K562 (cell line): ENCODE results near the gene ACTL8. TPM values are rescaled to one million over a fixed set of nuclear protein-coding genes. Genes with fewer than 3 reads are reported as not detected.
A peak's percentile ranks its signal among the peaks of the same experiment; 100 is the strongest.

Source experiments
- ATAC-seq: fragments of 200-7000 bp; cut with Tn5 transposase; 3 replicates; pipeline ENCODE4 v1.9.1; 2020; ENCODE audit warnings: moderate library complexity
- BruUV-seq: library from RNA; stranded (reverse); fragments of 400-500 nt; replicated peaks from 2 replicates; lab custom pipeline; 2021; lab: Mats Ljungman, UMichigan
- CTCF ChIA-PET: fragments of 300-600 bp; formaldehyde crosslinking; extraction: SDS; loops from one replicate; lab custom pipeline; 2021; ENCODE audit warnings: low intra/inter-chr PET ratio; lab: Yijun Ruan, JAX
- POLR2A ChIA-PET: fragments of 300-600, 350-650 bp; sonication (Branson Sonifier 250); formaldehyde crosslinking; extraction: SDS; loops from one replicate; lab custom pipeline; 2021; ENCODE audit warnings: antibody characterized with exemption, inconsistent platforms; lab: Yijun Ruan, JAX
- DNase-seq, 4 experiments: peaks; one replicate each; pipeline versions ENCODE4 v3.0.0 to v3.0.0-alpha.2; 2011 to 2018; ENCODE audit warnings: low spot score in 3 of 4, mixed read lengths in 3 of 4; ENCODE audit errors: extremely low read depth in 1 of 4
- FAIRE-seq: peaks from 2 replicates; lab custom pipeline; 2011; peaks lifted over from hg19 to GRCh38; lab: Jason Lieb, UNC
- H2AFZ ChIP-seq: 2 replicates; pipeline ENCODE4 v1.6.0; 2011; ENCODE audit warnings: low read depth, low read length, control low read depth, inconsistent platforms
- H3K27ac ChIP-seq: fragments of 200-600 bp; 3 replicates; pipeline ENCODE4 v1.8.0; 2011; ENCODE audit warnings: low read depth, mild to moderate bottlenecking, control low read depth, inconsistent platforms, low read length, moderate library complexity, mixed read lengths; ENCODE audit errors: extremely low read depth
- H3K27me3 ChIP-seq, 2 experiments: fragments of 300-600 bp in 1 of 2; 2 replicates in 1 of 2; 3 replicates in 1 of 2; pipeline versions ENCODE4 v1.6.0 to v1.8.0; 2011; ENCODE audit warnings: inconsistent platforms in 2 of 2, low read length in 2 of 2, mild to moderate bottlenecking in 1 of 2, mixed read lengths in 1 of 2, moderate library complexity in 1 of 2; ENCODE audit not compliant: control insufficient read depth in 2 of 2, insufficient read depth in 2 of 2
- H3K36me3 ChIP-seq: fragments of 300-600 bp; 3 replicates; pipeline ENCODE4 v1.8.0; 2011; ENCODE audit warnings: mild to moderate bottlenecking, low read length, inconsistent platforms; ENCODE audit not compliant: control insufficient read depth, insufficient read depth
- H3K4me1 ChIP-seq, 2 experiments: fragments of 200-600 bp in 1 of 2; replicated peaks in 1 of 2; 2 replicates in 1 of 2; 3 replicates in 1 of 2; pipeline versions ENCODE4 v1.5.1 to v1.8.0; 2011; ENCODE audit warnings: inconsistent platforms in 2 of 2, low read length in 2 of 2, mild to moderate bottlenecking in 1 of 2, mixed read lengths in 1 of 2, moderate library complexity in 1 of 2; ENCODE audit not compliant: control insufficient read depth in 2 of 2, insufficient read depth in 2 of 2
- H3K4me2 ChIP-seq: 2 replicates; pipeline ENCODE4 v1.6.1; 2011; ENCODE audit warnings: low read length, control low read depth, inconsistent platforms, mixed read lengths; ENCODE audit not compliant: insufficient read depth
- H3K4me3 ChIP-seq: fragments of 200-600 bp; sonication (generic), shearing (Covaris generic); 2 replicates; pipeline ENCODE4 v1.5.1; 2016; ENCODE audit warnings: control low read depth, inconsistent platforms
- H3K79me2 ChIP-seq: fragments of 200-600 bp; 3 replicates; pipeline ENCODE4 v1.8.0; 2011; ENCODE audit warnings: low read length, inconsistent platforms; ENCODE audit not compliant: control insufficient read depth, insufficient read depth
- H3K9ac ChIP-seq, 2 experiments: 2 replicates each; pipeline versions ENCODE4 v1.6.0 to v1.6.1; 2011; ENCODE audit warnings: low read depth in 2 of 2, low read length in 2 of 2, control low read depth in 1 of 2, inconsistent platforms in 1 of 2, mild to moderate bottlenecking in 1 of 2, mixed read lengths in 1 of 2; ENCODE audit not compliant: insufficient read depth in 1 of 2
- H3K9me1 ChIP-seq: one replicate; pipeline ENCODE4 v1.6.0; 2011; ENCODE audit warnings: inconsistent platforms, mild to moderate bottlenecking, low read length, moderate library complexity; ENCODE audit not compliant: control insufficient read depth, insufficient read depth
- H3K9me3 ChIP-seq: replicated peaks from 2 replicates; pipeline ENCODE4 v1.5.1; 2011; ENCODE audit warnings: low read depth, low read length, inconsistent platforms; ENCODE audit not compliant: control insufficient read depth, insufficient read depth
- H4K20me1 ChIP-seq: replicated peaks from 2 replicates; pipeline ENCODE4 v1.6.1; 2011; ENCODE audit warnings: low read length, inconsistent platforms, mixed read lengths; ENCODE audit not compliant: control insufficient read depth, insufficient read depth
- CTCF ChIP-seq, 3 experiments: IDR thresholded peaks in 2 of 3; conservative IDR thresholded peaks in 1 of 3; 2 replicates each; pipeline ENCODE4 v1.5.1; 2011 to 2012; ENCODE audit warnings: low read length in 3 of 3, mild to moderate bottlenecking in 3 of 3, control low read depth in 2 of 3, improper control_type of control experiment in 1 of 3, inconsistent platforms in 1 of 3, low read depth in 1 of 3, mixed read lengths in 1 of 3, moderate library complexity in 1 of 3; ENCODE audit not compliant: insufficient read depth in 2 of 3
- L3MBTL2 ChIP-seq: fragments of 450-650 bp; IDR thresholded peaks from 2 replicates; pipeline ENCODE4 v1.6.1; 2016; ENCODE audit warnings: mild to moderate bottlenecking, moderate library complexity
- ZNF24 ChIP-seq: fragments of 450-650 bp; IDR thresholded peaks from 2 replicates; pipeline ENCODE4 v1.6.1; 2016
- WGBS: fragments of 100-300 bp; shearing (Covaris generic); methylation state at CpG from one replicate; pipeline ENCODE4 v1.1.6; 2016; ENCODE audit warnings: low coverage, mixed read lengths; ENCODE audit not compliant: insufficient coverage; ENCODE audit errors: missing lambda C conversion rate; 5-methylcytosine and 5-hydroxymethylcytosine counted together
- in situ Hi-C: fragments of 300-500 bp; cut with MboI; formaldehyde crosslinking; loops from 4 replicates; pipeline ENCODE4 v1.15.0; 2018; ENCODE audit warnings: inconsistent platforms, mixed read lengths
- intact Hi-C: fragments of 100-400 bp; cut with micrococcal nuclease; formaldehyde crosslinking; loops from 2 replicates; pipeline ENCODE4 v1.14.2; 2022
- polyA plus RNA-seq, 8 experiments: library from polyadenylated mRNA; depleted of rRNA in 4 of 8; stranded (reverse) in 5 of 8; unstranded in 3 of 8; fragments of >200 nt; fragmentation: Nextera tagmentation in 2 of 8; fragmentation: Illumina TruSeq in 1 of 8; extraction: Ambion mirVana in 2 of 8; extraction: Trizol in 1 of 8; gene quantifications; 2 replicates each; pipeline versions ENCODE4 v1.2.1 to v1.2.3, GENCODE V29; 2011 to 2014; ENCODE audit warnings: inconsistent platforms in 1 of 8, missing spikeins in 1 of 8
- total RNA-seq, 7 experiments: library from RNA; depleted of rRNA in 6 of 7; stranded (reverse); fragments of >200 nt in 6 of 7; fragmentation: Illumina TruSeq in 2 of 7; extraction: Trizol in 2 of 7; gene quantifications; 2 replicates each; pipeline versions ENCODE4 v1.2.1 to v1.2.3, GENCODE V29; 2011 to 2021; ENCODE audit warnings: low replicate concordance in 1 of 7

The ACTL8 gene
- total and polyA plus RNA-seq, 9 of the 15 experiments (the other 6 are each of a cell fraction or from before 2014, with no cell fraction given), result 0.30 to 3.3 (median 1.6) TPM

GRCh38 chr1:17741052-17741451 is 14.1 kb upstream of the ACTL8 start:
- Histone ChIP-seq H3K27me3 (peaks cover 3 to 46% of the 10 kb centered on the region in 2 experiments; a peak in 4 of 5 replicates), H3K27ac (no peak overlapping the region), H3K9ac (no peak overlapping the region), H3K4me3 (no peak overlapping the region), H3K36me3 (no peaks in the 10 kb centered on the region), H2AFZ (no peak overlapping the region), H3K79me2 (no peaks in the 10 kb centered on the region), H3K9me3 (no peaks in the 10 kb centered on the region), H3K4me2 (no peak overlapping the region), H3K4me1 (no peaks in the 10 kb centered on the region), H4K20me1 (no peaks in the 10 kb centered on the region), H3K9me1 (no peaks in the 10 kb centered on the region)
- WGBS, result 0% methylated on average over 5 of the region's 5 CpGs
- ChIA-PET POLR2A (interaction anchor here (0.8 to 0.9 kb wide), 2 partner anchors 32 to 134 kb away, joined by 3 to 5 read pairs; no protein-coding TSS in a partner anchor), CTCF (interaction anchor here (0.6 kb wide), 1 partner anchor 74 kb away, joined by 3 read pairs; no protein-coding TSS in a partner anchor)
- FAIRE-seq (no peak), DNase-seq (peak in 2 of 4 experiments; percentile 25 to 36), ATAC-seq (no peak)
- TF ChIP-seq L3MBTL2 (no peak), ZNF24 (peak; percentile 92), CTCF (IDR thresholded peaks at IDR 0.05 in 2 of 3, conservative IDR thresholded peaks at IDR 0.05 in 1 of 3; ENCODE audit: insufficient read depth in 2 of 3, low read depth in 1 of 3, low read length in 3 of 3) (0 out of 6 replicates have a peak, but pooled peaks of 2 of the 3 experiments have one; percentile 6 to 16)
- intact Hi-C loops, result loop anchor here (10.0 kb wide), 1 partner anchor 246 kb away; no protein-coding TSS in a partner anchor
- in situ Hi-C loops, result no loop called here
- BruUV-seq, result no TSS peak
